HG02981 (cell line): ENCODE data around the gene LASP1.

Source experiments
- ATAC-seq: cut with Tn5 transposase; IDR thresholded peaks from one replicate; pipeline ENCODE4 v1.9.1; 2021; ENCODE audit warnings: mild to moderate bottlenecking, moderate library complexity; ENCODE audit not compliant: unreplicated experiment

LASP1 gene

GRCh38 chr17:38868817-38869525 lies 887 bp upstream of the LASP1 start:
- peak; percentile 32 for ATAC-seq

- no peak for ATAC-seq
These were observed 654 bp downstream of the LASP1 start for GRCh38 chr17:38870259-38871165.

- no peak for ATAC-seq
These were observed 1.6 kb downstream of the LASP1 start for GRCh38 chr17:38871247-38872015.

GRCh38 chr17:38872027-38872511 lies 2.2 kb downstream of the LASP1 start:
- no peak for ATAC-seq

GRCh38 chr17:38872671-38873385 lies 3.0 kb downstream of the LASP1 start:
- ATAC-seq, result no peak

GRCh38 chr17:38873640-38874380 lies 4.0 kb downstream of the LASP1 start:
- no peak for ATAC-seq

GRCh38 chr17:38874505-38875400 lies 4.9 kb downstream of the LASP1 start:
- no peak for ATAC-seq

GRCh38 chr17:38875477-38876075 lies 5.7 kb downstream of the LASP1 start:
- no peak for ATAC-seq

GRCh38 chr17:38877130-38877851 lies 7.4 kb downstream of the LASP1 start:
- ATAC-seq, result no peak

- ATAC-seq, result no peak
These were observed 10.2 kb downstream of the LASP1 start for GRCh38 chr17:38879878-38880665.

- ATAC-seq, result no peak
These were observed 11.8 kb downstream of the LASP1 start for GRCh38 chr17:38881600-38882191.

- ATAC-seq, result no peak
These were observed 13.0 kb downstream of the LASP1 start for GRCh38 chr17:38882870-38883269.

- ATAC-seq, result no peak
These were observed 14.0 kb downstream of the LASP1 start for GRCh38 chr17:38883592-38884526.

- ATAC-seq, result no peak
These were observed 15.3 kb downstream of the LASP1 start for GRCh38 chr17:38885044-38885727.
